ENCODE data around the gene NUP107.

GRCh38 chr12:68674376-68674775 is 12.4 kb upstream of the NUP107 start:
- no peak for TF ChIP-seq CTCF (IDR thresholded peaks at IDR 0.05; ENCODE audit: low read depth, low read length)
- no peak for TF ChIP-seq EZH2phosphoT487 (IDR thresholded peaks at IDR 0.05; ENCODE audit: low read depth)
